Astrocyte (in vitro differentiated cells and primary cell): Measurements from ENCODE around the gene ZNF608. TPM values are rescaled to one million over a fixed set of nuclear protein-coding genes. Genes with fewer than 3 reads are reported as not detected.

Experiments
- DNase-seq: peaks from one replicate; pipeline ENCODE4 v3.0.0-alpha.2; 2010; ENCODE audit warnings: low read depth
- FAIRE-seq: peaks from 2 replicates; lab custom pipeline; 2011; peaks lifted over from hg19 to GRCh38; lab: Jason Lieb, UNC
- H2AFZ ChIP-seq: 2 replicates; pipeline ENCODE4 v1.6.0; 2012; ENCODE audit warnings: low read depth, low read length, inconsistent platforms
- H3K27ac ChIP-seq: 2 replicates; pipeline ENCODE4 v1.5.1; 2011; ENCODE audit warnings: low read depth, low read length, inconsistent platforms
- H3K27me3 ChIP-seq: 2 replicates; pipeline ENCODE4 v1.6.0; 2011; ENCODE audit warnings: low read length, inconsistent platforms; ENCODE audit not compliant: insufficient read depth
- H3K36me3 ChIP-seq: 2 replicates; pipeline ENCODE4 v1.5.1; 2011; ENCODE audit warnings: low read length, inconsistent platforms; ENCODE audit not compliant: insufficient read depth
- H3K4me1 ChIP-seq: 2 replicates; pipeline ENCODE4 v1.5.1; 2011; ENCODE audit warnings: low read length, inconsistent platforms; ENCODE audit not compliant: insufficient read depth
- H3K4me2 ChIP-seq: 2 replicates; pipeline ENCODE4 v1.6.0; 2012; ENCODE audit warnings: low read length, inconsistent platforms
- H3K4me3 ChIP-seq: 2 replicates; pipeline ENCODE4 v1.5.1; 2011; ENCODE audit warnings: low read depth, mild to moderate bottlenecking, low read length, inconsistent platforms; ENCODE audit not compliant: insufficient read depth
- H3K79me2 ChIP-seq: 2 replicates; pipeline ENCODE4 v1.6.0; 2012; ENCODE audit warnings: mild to moderate bottlenecking, low read length, inconsistent platforms; ENCODE audit not compliant: insufficient read depth
- H3K9ac ChIP-seq: 2 replicates; pipeline ENCODE4 v1.6.0; 2012; ENCODE audit warnings: mild to moderate bottlenecking, low read length, inconsistent platforms
- H3K9me3 ChIP-seq: 2 replicates; pipeline ENCODE4 v1.5.1; 2012; ENCODE audit warnings: low read depth, mild to moderate bottlenecking, low read length, inconsistent platforms; ENCODE audit not compliant: insufficient read depth
- H4K20me1 ChIP-seq: 2 replicates; pipeline ENCODE4 v1.6.0; 2012; ENCODE audit warnings: low read length, inconsistent platforms; ENCODE audit not compliant: insufficient read depth
- H3K27ac Mint-ChIP-seq: one replicate; pipeline ENCODE4 v1.8.0; 2021; ENCODE audit warnings: mild to moderate bottlenecking, mixed read lengths; ENCODE audit not compliant: unreplicated experiment
- H3K27me3 Mint-ChIP-seq: one replicate; pipeline ENCODE4 v1.8.0; 2021; ENCODE audit warnings: low read depth, mixed read lengths; ENCODE audit not compliant: unreplicated experiment
- H3K36me3 Mint-ChIP-seq: one replicate; pipeline ENCODE4 v1.8.0; 2021; ENCODE audit warnings: low read depth, mixed read lengths; ENCODE audit not compliant: unreplicated experiment
- H3K4me1 Mint-ChIP-seq: one replicate; pipeline ENCODE4 v1.8.0; 2021; ENCODE audit warnings: low read depth, mixed read lengths; ENCODE audit not compliant: unreplicated experiment
- H3K4me3 Mint-ChIP-seq: one replicate; pipeline ENCODE4 v1.8.0; 2021; ENCODE audit warnings: mild to moderate bottlenecking, moderate library complexity, mixed read lengths; ENCODE audit not compliant: unreplicated experiment
- H3K9me3 Mint-ChIP-seq: one replicate; pipeline ENCODE4 v1.8.0; 2021; ENCODE audit warnings: mild to moderate bottlenecking, mixed read lengths; ENCODE audit not compliant: unreplicated experiment
- CTCF ChIP-seq: IDR thresholded peaks from 2 replicates; pipeline ENCODE4 v1.5.1; 2011; ENCODE audit warnings: low read depth, mild to moderate bottlenecking, inconsistent platforms, low read length, moderate library complexity; ENCODE audit not compliant: insufficient read depth
- EZH2 ChIP-seq: IDR thresholded peaks from 2 replicates; pipeline ENCODE4 v1.6.1; 2012; ENCODE audit warnings: mild to moderate bottlenecking, low read length, inconsistent platforms; ENCODE audit not compliant: insufficient read depth
- total RNA-seq: library from RNA; stranded (reverse); gene quantifications from 2 replicates; pipeline ENCODE4 v1.2.1, GENCODE V29; 2021

The ZNF608 gene
- total RNA-seq, 1 donor from 2014 or later: 57.3 TPM

- no peak overlapping the region for H3K27ac Mint-ChIP-seq
- H3K36me3 Mint-ChIP-seq: no peaks in the 10 kb centered on the region
- H3K27me3 Mint-ChIP-seq: no peaks in the 10 kb centered on the region
- no peaks in the 10 kb centered on the region for H3K36me3 ChIP-seq
- H3K4me3 Mint-ChIP-seq: no peak overlapping the region
- H3K4me2 ChIP-seq: peak overlapping the region; percentile 95
- H3K9me3 Mint-ChIP-seq: no peaks in the 10 kb centered on the region
- peaks cover 10% of the 10 kb centered on the region for H4K20me1 ChIP-seq
- H3K4me1 Mint-ChIP-seq: peaks cover 14% of the 10 kb centered on the region
- no peak for TF ChIP-seq EZH2
- no peak for TF ChIP-seq CTCF
- H3K4me3 ChIP-seq: peak overlapping the region; percentile 76
- peak; percentile 94 for DNase-seq
- FAIRE-seq: peak; percentile 75
- H2AFZ ChIP-seq: no peak overlapping the region
- H3K9me3 ChIP-seq: no peaks in the 10 kb centered on the region
- peak overlapping the region; percentile 96 for H3K27ac ChIP-seq
- H3K9ac ChIP-seq: peak overlapping the region; percentile 92
- peaks cover 32% of the 10 kb centered on the region for H3K4me1 ChIP-seq
- H3K79me2 ChIP-seq: peaks cover 68% of the 10 kb centered on the region
- no peaks in the 10 kb centered on the region for H3K27me3 ChIP-seq
These were observed 3.3 kb downstream of the ZNF608 start for GRCh38 chr5:124742983-124743601.

- Mint-ChIP-seq H3K9me3 (no peaks in the 10 kb centered on the region), H3K4me1 (peaks cover 20% of the 10 kb centered on the region), H3K27ac (no peak overlapping the region), H3K4me3 (no peak overlapping the region), H3K36me3 (no peaks in the 10 kb centered on the region), H3K27me3 (no peaks in the 10 kb centered on the region)
- peaks cover 73% of the 10 kb centered on the region for H3K79me2 ChIP-seq
- H3K4me3 ChIP-seq: peak overlapping the region; percentile 76
- no peak overlapping the region for H2AFZ ChIP-seq
- H3K9ac ChIP-seq: peak overlapping the region; percentile 92
- peak overlapping the region; percentile 95 for H3K4me2 ChIP-seq
- peaks cover 32% of the 10 kb centered on the region for H3K4me1 ChIP-seq
- FAIRE-seq (no peak), DNase-seq (no peak)
- no peaks in the 10 kb centered on the region for H3K36me3 ChIP-seq
- H4K20me1 ChIP-seq: peaks cover 15% of the 10 kb centered on the region
- peak overlapping the region; percentile 96 for H3K27ac ChIP-seq
- H3K9me3 ChIP-seq: no peaks in the 10 kb centered on the region
- no peaks in the 10 kb centered on the region for H3K27me3 ChIP-seq
- TF ChIP-seq CTCF (no peak), EZH2 (no peak)
These were observed 3.9 kb downstream of the ZNF608 start for GRCh38 chr5:124742521-124742920.
